ENCODE results near the gene NR3C2.

The NR3C2 gene

DNA sequence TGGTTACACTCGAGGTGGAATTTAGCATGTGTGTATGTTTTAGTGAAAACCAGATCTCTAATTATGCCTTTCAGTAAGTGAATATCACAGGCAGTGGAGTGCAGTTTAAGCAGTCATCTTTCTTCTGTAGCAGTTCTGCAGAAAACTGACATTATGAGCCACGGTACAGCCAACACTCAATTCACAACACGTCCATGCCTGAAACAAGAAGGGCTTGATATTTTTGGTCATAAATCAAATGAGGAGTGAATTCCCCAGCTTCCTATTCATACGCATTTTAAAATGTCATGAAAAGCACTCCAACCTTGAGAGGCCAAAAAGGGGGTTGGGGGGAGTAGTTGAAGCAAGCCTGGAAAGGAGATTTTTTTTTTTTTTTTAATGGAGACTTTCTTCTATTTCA lies 393.6 kb downstream of the NR3C2 start:
- no peak for TF ChIP-seq CTCF (IDR thresholded peaks at IDR 0.05)
- TF ChIP-seq ZFX (IDR thresholded peaks at IDR 0.05; ENCODE audit: borderline replicate concordance): no peak
- H3K27ac ChIP-seq: no peak overlapping the region

- TF ChIP-seq CTCF (IDR thresholded peaks at IDR 0.05): no peak
- no peak overlapping the region for H3K27ac ChIP-seq
Measured at GRCh38 chr4:148044912-148045352, 397.3 kb downstream of the NR3C2 start.

DNA sequence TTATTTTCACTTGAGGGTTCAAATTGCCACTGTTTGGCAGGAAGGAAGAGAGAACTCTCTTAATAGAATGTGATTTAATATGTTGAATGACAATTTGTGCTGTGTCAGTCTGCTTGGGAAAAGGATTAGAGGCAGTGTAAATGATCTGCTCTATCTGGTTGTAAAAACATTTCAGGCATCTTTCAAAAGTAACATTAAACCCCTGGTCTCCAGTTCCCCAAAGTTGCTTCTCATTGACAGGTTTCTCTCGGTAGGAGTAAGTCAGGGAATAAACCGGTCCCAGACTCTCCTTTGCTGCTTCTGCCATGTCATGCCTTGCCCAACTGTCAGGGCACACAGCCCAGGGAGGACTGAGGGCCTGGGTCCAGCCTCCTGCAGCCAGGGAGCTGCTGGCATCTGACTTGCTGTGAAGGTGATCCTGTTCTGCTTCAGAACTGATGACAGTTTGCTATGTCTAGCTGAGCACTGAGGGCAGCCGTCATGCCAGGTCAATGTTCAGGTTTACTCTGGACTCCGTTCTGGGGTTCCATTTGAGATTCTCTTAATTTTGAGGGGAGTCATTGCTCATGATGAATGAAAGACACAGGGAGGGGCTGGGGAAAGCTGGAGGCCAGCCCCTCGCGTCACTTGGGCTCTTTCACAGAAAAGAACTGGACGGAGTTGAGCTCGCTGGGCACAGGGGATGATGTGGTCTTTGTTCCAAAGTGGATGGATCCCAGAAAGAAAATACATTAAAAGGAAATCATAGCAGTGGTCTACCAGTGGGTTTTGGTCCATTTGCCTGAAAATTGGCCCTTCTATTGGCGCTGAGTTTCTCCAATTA lies 397.9 kb downstream of the NR3C2 start:
- H3K27ac ChIP-seq: no peak overlapping the region
- no peak for TF ChIP-seq CTCF (IDR thresholded peaks at IDR 0.05)

DNA sequence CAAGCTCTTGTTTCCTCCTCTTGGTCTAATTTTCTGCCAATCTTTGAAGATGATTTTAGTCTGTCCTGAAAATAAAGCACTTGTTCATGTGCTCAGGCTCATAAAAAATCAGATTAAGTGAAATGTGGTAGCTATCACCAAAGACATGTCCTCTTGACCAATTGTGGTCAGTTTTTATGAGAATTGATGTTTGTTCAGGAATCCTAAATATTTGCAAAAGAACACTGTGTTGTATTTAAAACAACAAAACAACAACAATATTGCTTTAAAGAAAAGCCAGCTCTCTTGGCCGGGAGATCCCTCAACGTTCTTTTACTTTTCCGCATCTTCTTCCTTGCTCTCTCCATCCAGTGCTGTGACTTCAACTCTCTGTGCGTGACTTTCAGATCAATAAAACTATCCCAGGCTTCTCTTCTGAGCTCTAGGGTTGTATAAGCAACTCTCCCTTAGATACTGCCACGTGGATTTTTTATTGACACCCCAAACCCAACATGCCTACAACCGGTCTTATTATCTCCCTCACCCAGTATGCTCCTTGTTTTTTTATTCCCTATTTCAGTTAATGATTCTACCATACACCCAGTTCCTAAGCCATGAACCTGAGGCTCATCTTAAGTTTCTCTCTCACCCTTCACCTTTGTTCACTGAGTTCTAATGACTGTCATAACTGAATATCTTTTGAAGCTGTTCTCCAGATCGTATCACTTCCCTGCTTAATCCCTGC lies 400.4 kb downstream of the NR3C2 start:
- no peak for TF ChIP-seq CTCF (IDR thresholded peaks at IDR 0.05)
- no peak for TF ChIP-seq ZFX (IDR thresholded peaks at IDR 0.05; ENCODE audit: borderline replicate concordance)
- no peak overlapping the region for H3K27ac ChIP-seq

- H3K27ac ChIP-seq: no peak overlapping the region
Measured at GRCh38 chr4:148034813-148035212, 407.4 kb downstream of the NR3C2 start.

DNA sequence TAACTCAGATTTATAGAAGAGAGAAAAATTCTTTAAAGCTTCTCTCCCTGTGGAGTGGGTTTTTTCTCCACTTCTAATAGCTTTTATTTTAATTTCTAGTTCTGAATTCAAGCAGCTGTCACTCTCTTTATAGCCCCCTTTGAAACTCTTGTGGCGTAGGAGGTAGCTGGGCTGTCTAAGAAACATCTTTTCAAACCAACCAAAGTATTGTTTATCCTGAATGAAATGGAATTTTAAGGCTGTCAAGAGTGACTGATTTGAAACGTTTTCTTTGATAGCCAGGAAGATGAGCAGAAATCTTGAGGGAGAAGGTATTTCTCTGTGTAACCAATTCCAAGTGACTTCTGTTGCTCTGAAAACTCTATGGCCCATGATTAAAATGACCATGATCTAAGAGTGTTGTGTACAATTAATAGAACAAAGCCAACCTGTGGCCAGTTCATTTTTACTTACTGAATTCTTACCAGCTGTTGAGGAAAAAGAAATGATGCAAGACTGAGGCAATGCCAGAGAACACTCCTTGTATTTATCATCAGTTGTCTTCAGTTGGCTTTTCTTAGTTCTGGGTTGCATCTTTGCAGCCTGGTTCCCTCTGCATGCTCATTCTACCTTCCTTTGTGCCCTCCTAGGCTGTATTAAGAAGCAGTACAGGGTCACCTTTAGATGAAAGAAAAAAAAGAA lies 411.9 kb downstream of the NR3C2 start:
- H3K27ac ChIP-seq: no peak overlapping the region
- TF ChIP-seq CTCF (IDR thresholded peaks at IDR 0.05): no peak
- no peak for TF ChIP-seq ZFX (IDR thresholded peaks at IDR 0.05; ENCODE audit: borderline replicate concordance)

More at GRCh38 chr4:148034813-148035212, 407.4 kb downstream of the NR3C2 start:
- TF ChIP-seq ZFX (IDR thresholded peaks at IDR 0.05; ENCODE audit: borderline replicate concordance): no peak

- H3K27ac ChIP-seq: no peak overlapping the region
- TF ChIP-seq CTCF (IDR thresholded peaks at IDR 0.05): no peak
- no peak for TF ChIP-seq ZFX (IDR thresholded peaks at IDR 0.05; ENCODE audit: borderline replicate concordance)
Measured at GRCh38 chr4:148029781-148030180, 412.4 kb downstream of the NR3C2 start.
